Endothelial cell of umbilical vein (primary cell): ENCODE results near the gene USP8. TPM values are rescaled to one million over a fixed set of nuclear protein-coding genes. Genes with fewer than 3 reads are reported as not detected.

Source experiments
- BruUV-seq: library from RNA; stranded (reverse); fragments of 400-500 nt; replicated peaks from 2 replicates; lab custom pipeline; 2021; lab: Mats Ljungman, UMichigan
- CTCF ChIA-PET: fragments of 300-600, 350-600 bp; sonication (Branson Sonifier 250); formaldehyde crosslinking; loops from one replicate; lab custom pipeline; 2021; ENCODE audit warnings: antibody characterized with exemption, inconsistent platforms; lab: Charles Lee
- POLR2A ChIA-PET: fragments of 300-600, 350-600 bp; sonication (Branson Sonifier 250); formaldehyde crosslinking; loops from one replicate; lab custom pipeline; 2021; ENCODE audit warnings: antibody characterized with exemption, inconsistent platforms; lab: Charles Lee
- DNase-seq: peaks from one replicate; pipeline ENCODE4 v3.0.0-alpha.2; 2011; ENCODE audit warnings: low read depth, low spot score
- FAIRE-seq: peaks from 2 replicates; lab custom pipeline; 2011; peaks lifted over from hg19 to GRCh38; lab: Jason Lieb, UNC
- H2AFZ ChIP-seq: 2 replicates; pipeline ENCODE4 v1.6.0; 2012; ENCODE audit warnings: low read depth, low read length, control low read depth, inconsistent platforms
- H3K27ac ChIP-seq: 2 replicates; pipeline ENCODE4 v1.5.1; 2011; ENCODE audit warnings: low read depth, mild to moderate bottlenecking, control low read depth, low read length, moderate library complexity; ENCODE audit not compliant: insufficient read depth
- H3K27me3 ChIP-seq, 2 experiments: 2 replicates each; pipeline versions ENCODE4 v1.6.0 to v1.6.1; 2011; ENCODE audit warnings: low read length in 2 of 2, mixed read lengths in 1 of 2; ENCODE audit not compliant: control insufficient read depth in 2 of 2, insufficient read depth in 2 of 2
- H3K36me3 ChIP-seq, 2 experiments: 2 replicates in 1 of 2; 3 replicates in 1 of 2; pipeline ENCODE4 v1.5.1; 2011; ENCODE audit warnings: low read length in 2 of 2, mild to moderate bottlenecking in 1 of 2, moderate library complexity in 1 of 2; ENCODE audit not compliant: control insufficient read depth in 2 of 2, insufficient read depth in 2 of 2; ENCODE audit errors: extremely low read depth in 1 of 2
- H3K4me1 ChIP-seq: 3 replicates; pipeline ENCODE4 v1.5.1; 2011; ENCODE audit warnings: mild to moderate bottlenecking, low read length; ENCODE audit not compliant: control insufficient read depth, insufficient read depth; ENCODE audit errors: extremely low read depth
- H3K4me2 ChIP-seq: 2 replicates; pipeline ENCODE4 v1.6.1; 2011; ENCODE audit warnings: low read length, control low read depth, mixed read lengths; ENCODE audit not compliant: insufficient read depth
- H3K4me3 ChIP-seq, 3 experiments: fragments of 200-600 bp in 1 of 3; sonication (generic), shearing (Covaris generic) in 1 of 3; replicated peaks in 1 of 3; 2 replicates each; pipeline ENCODE4 v1.5.1; 2011 to 2016; ENCODE audit warnings: control low read depth in 3 of 3, low read length in 3 of 3, mild to moderate bottlenecking in 2 of 3, inconsistent platforms in 1 of 3, low read depth in 1 of 3, moderate library complexity in 1 of 3; ENCODE audit not compliant: insufficient read depth in 1 of 3
- H3K79me2 ChIP-seq: 2 replicates; pipeline ENCODE4 v1.6.0; 2012; ENCODE audit warnings: low read length, inconsistent platforms; ENCODE audit not compliant: control insufficient read depth, insufficient read depth
- H3K9ac ChIP-seq: replicated peaks from 2 replicates; pipeline ENCODE3; 2011; ENCODE audit warnings: low read length, control low read depth; ENCODE audit not compliant: insufficient read depth; ENCODE audit errors: extremely low read depth
- H3K9me1 ChIP-seq: replicated peaks from 3 replicates; pipeline ENCODE4 v1.6.0; 2011; ENCODE audit warnings: mild to moderate bottlenecking, low read length; ENCODE audit not compliant: control insufficient read depth, insufficient read depth; ENCODE audit errors: extremely low read depth
- H3K9me3 ChIP-seq: replicated peaks from 2 replicates; pipeline ENCODE4 v1.5.1; 2012; ENCODE audit warnings: low read length, inconsistent platforms; ENCODE audit not compliant: control insufficient read depth, insufficient read depth
- H4K20me1 ChIP-seq: replicated peaks from 2 replicates; pipeline ENCODE3; 2011; ENCODE audit warnings: mild to moderate bottlenecking, low read length; ENCODE audit not compliant: control insufficient read depth, insufficient read depth; ENCODE audit errors: extremely low read depth
- CTCF ChIP-seq, 2 donors: IDR thresholded peaks; 1 replicate in 1 of 2; 2 replicates in 1 of 2; pipeline ENCODE4 v1.5.1; 2011; ENCODE audit warnings: low read length in 2 of 2, mild to moderate bottlenecking in 2 of 2, moderate library complexity in 2 of 2, control low read depth in 1 of 2, inconsistent platforms in 1 of 2, low read depth in 1 of 2; ENCODE audit not compliant: insufficient read depth in 1 of 2; ENCODE audit errors: extremely low read depth in 1 of 2
- EZH2 ChIP-seq: IDR thresholded peaks from 2 replicates; pipeline ENCODE4 v1.6.1; 2012; ENCODE audit warnings: borderline replicate concordance, low read depth, mild to moderate bottlenecking, moderate library complexity, low read length, inconsistent platforms; ENCODE audit not compliant: severe bottlenecking
- FOS ChIP-seq: IDR thresholded peaks from 2 replicates; pipeline ENCODE4 v1.6.1; 2011; ENCODE audit warnings: mild to moderate bottlenecking, low read length, moderate library complexity, borderline replicate concordance; ENCODE audit not compliant: insufficient read depth
- GATA2 ChIP-seq: IDR thresholded peaks from 2 replicates; pipeline ENCODE4 v1.7.0; 2011; ENCODE audit warnings: low read depth, mild to moderate bottlenecking, moderate library complexity, mixed read lengths, low read length; ENCODE audit not compliant: insufficient read length, insufficient read depth
- JUN ChIP-seq: IDR thresholded peaks from 2 replicates; pipeline ENCODE4 v1.6.1; 2011; ENCODE audit warnings: borderline replicate concordance, low read depth; ENCODE audit not compliant: insufficient read length, insufficient read depth
- MYC ChIP-seq: IDR thresholded peaks from one replicate; pipeline ENCODE4 v1.6.1; 2011; ENCODE audit warnings: mild to moderate bottlenecking, low read depth, low read length
- POLR2A ChIP-seq: IDR thresholded peaks from 2 replicates; pipeline ENCODE4 v1.6.1; 2012; ENCODE audit warnings: low read depth, mild to moderate bottlenecking, control low read depth, low read length
- POLR2AphosphoS5 ChIP-seq: IDR thresholded peaks from 2 replicates; pipeline ENCODE4 v1.6.1; 2012; ENCODE audit warnings: low read depth, mild to moderate bottlenecking, control low read depth, low read length, moderate library complexity; ENCODE audit not compliant: insufficient read depth
- dilution Hi-C: fragments of 300-500 bp; cut with MboI; formaldehyde crosslinking; loops from one replicate; pipeline ENCODE4 v1.15.0; 2019; ENCODE audit warnings: low sequenced_read_pairs; ENCODE audit not compliant: extremely low pct_ligation_motif_present
- intact Hi-C: fragments of 100-400 bp; cut with micrococcal nuclease; formaldehyde crosslinking; loops from one replicate; pipeline ENCODE4 v1.10.0; 2022
- polyA plus RNA-seq, 4 experiments: library from polyadenylated mRNA; depleted of rRNA in 3 of 4; stranded (reverse) in 3 of 4; unstranded in 1 of 4; fragments of >200 nt; gene quantifications; 2 replicates each; pipeline versions ENCODE4 v1.2.1 to v1.2.3, GENCODE V29; 2011 to 2012; ENCODE audit warnings: missing spikeins in 1 of 4
- total RNA-seq: library from RNA; stranded (reverse); gene quantifications from 2 replicates; pipeline ENCODE4 v1.2.3, GENCODE V29; 2021
- TF ChIP-seq, protein P1 (sequence below): IDR thresholded peaks from 2 replicates; pipeline ENCODE4 v1.6.1; 2011; ENCODE audit not compliant: insufficient read depth, insufficient read length

The USP8 gene
- total and polyA plus RNA-seq, 2 donors (not counting 3 experiments of a cell fraction or from before 2014, with no cell fraction given) = 19.0 to 44.8 TPM

- Histone ChIP-seq H4K20me1 (no peaks in the 10 kb centered on the region), H3K36me3 (no peaks in the 10 kb centered on the region), H3K4me1 (peaks cover 8% of the 10 kb centered on the region), H3K27ac (no peak overlapping the region), H3K9me3 (no peaks in the 10 kb centered on the region), H2AFZ (no peak overlapping the region), H3K4me3 (no peak overlapping the region), H3K4me2 (no peak overlapping the region), H3K9me1 (no peaks in the 10 kb centered on the region), H3K27me3 (no peaks in the 10 kb centered on the region), H3K79me2 (peaks cover 69% of the 10 kb centered on the region), H3K9ac (no peak overlapping the region)
- no peak for DNase-seq
- TF ChIP-seq POLR2A = no peak
- ChIA-PET POLR2A (no interaction called here), CTCF (no interaction called here)
- intact Hi-C loops (loop anchor here (10.0 kb wide), 1 partner anchor 338 kb away; the partner anchor contains the start of gene SPPL2A), dilution Hi-C loops (no loop called here)
- no peak for FAIRE-seq
- no TSS peak for BruUV-seq
Measured at GRCh38 chr15:50426428-50426827, 2.2 kb downstream of the USP8 start.

GRCh38 chr15:50431204-50431603, 7.0 kb downstream of the USP8 start:
- CTCF ChIA-PET = no interaction called here
- dilution Hi-C loops = no loop called here
- POLR2A ChIA-PET = no interaction called here

More at GRCh38 chr15:50431204-50431603, 7.0 kb downstream of the USP8 start:
- H3K27ac ChIP-seq = no peak overlapping the region
- intact Hi-C loops = no loop called here
- H3K27me3 ChIP-seq = no peaks in the 10 kb centered on the region
- H3K9me1 ChIP-seq = no peaks in the 10 kb centered on the region
- no peak for DNase-seq
- no peaks in the 10 kb centered on the region for H3K36me3 ChIP-seq
- H3K9me3 ChIP-seq = no peaks in the 10 kb centered on the region
- FAIRE-seq = no peak
- no peak overlapping the region for H3K9ac ChIP-seq
- no TSS peak for BruUV-seq
- no peak overlapping the region for H3K4me2 ChIP-seq
- peaks cover 2% of the 10 kb centered on the region for H4K20me1 ChIP-seq
- no peaks in the 10 kb centered on the region for H3K4me1 ChIP-seq
- H3K4me3 ChIP-seq = no peak overlapping the region
- H2AFZ ChIP-seq = no peak overlapping the region
- no peak for TF ChIP-seq MYC
- TF ChIP-seq POLR2AphosphoS5 = no peak
- TF ChIP-seq GATA2 = no peak
- TF ChIP-seq POLR2A = no peak
- TF ChIP-seq, protein P1, sequence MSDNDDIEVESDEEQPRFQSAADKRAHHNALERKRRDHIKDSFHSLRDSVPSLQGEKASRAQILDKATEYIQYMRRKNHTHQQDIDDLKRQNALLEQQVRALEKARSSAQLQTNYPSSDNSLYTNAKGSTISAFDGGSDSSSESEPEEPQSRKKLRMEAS = no peak
- no peak for TF ChIP-seq EZH2
- no peak for TF ChIP-seq JUN
- no peak for TF ChIP-seq FOS
- no peak for TF ChIP-seq CTCF (IDR thresholded peaks at IDR 0.05; ENCODE audit: extremely low read depth in 1 of 2, insufficient read depth in 1 of 2, low read depth in 1 of 2, low read length in 2 of 2)
- peaks cover 88% of the 10 kb centered on the region for H3K79me2 ChIP-seq
